ENCODE results near the gene ZNF785.
A peak's percentile ranks its signal among the peaks of the same experiment; 100 is the strongest.

ZNF785 gene

GRCh38 chr16:30581457-30581856 lies 4.0 kb downstream of the ZNF785 start:
- Histone ChIP-seq H3K9me3 (ENCODE audit: control insufficient read depth, low read length) (no peaks in the 10 kb centered on the region), H3K4me2 (ENCODE audit: low read length) (no peak overlapping the region), H3K27me3 (ENCODE audit: control insufficient read depth, insufficient read depth, low read length) (no peaks in the 10 kb centered on the region), H3K4me3 (ENCODE audit: low read depth, low read length) (no peak overlapping the region), H3K4me1 (peaks cover 2% of the 10 kb centered on the region), H3K9ac (no peak overlapping the region), H3K27ac (no peak overlapping the region), H3K36me3 (ENCODE audit: control insufficient read depth, insufficient read depth, low read length) (no peaks in the 10 kb centered on the region), H3K79me2 (peaks cover 11% of the 10 kb centered on the region), H2AFZ (no peak overlapping the region)
- TF ChIP-seq CTCF (IDR thresholded peaks at IDR 0.05) = no peak

GRCh38 chr16:30574678-30575077 lies 10.8 kb downstream of the ZNF785 start:
- TF ChIP-seq CTCF (IDR thresholded peaks at IDR 0.05) = no peak
- H3K9me3 ChIP-seq (ENCODE audit: control insufficient read depth, low read length) = no peaks in the 10 kb centered on the region
- no peak overlapping the region for H3K27ac ChIP-seq
- no peak overlapping the region for H3K4me3 ChIP-seq (ENCODE audit: low read depth, low read length)
- no peak overlapping the region for H3K4me2 ChIP-seq (ENCODE audit: low read length)
- no peaks in the 10 kb centered on the region for H3K36me3 ChIP-seq (ENCODE audit: control insufficient read depth, insufficient read depth, low read length)
- no peaks in the 10 kb centered on the region for H3K79me2 ChIP-seq
- H2AFZ ChIP-seq = no peak overlapping the region
- H3K27me3 ChIP-seq (ENCODE audit: control insufficient read depth, insufficient read depth, low read length) = no peaks in the 10 kb centered on the region
- peaks cover 12% of the 10 kb centered on the region for H3K4me1 ChIP-seq
- H3K9ac ChIP-seq = no peak overlapping the region

GRCh38 chr16:30571445-30572322 lies 13.8 kb downstream of the ZNF785 start, which contains the start of gene ZNF688:
ZNF688 (minus strand) TSS chr16:30571714; CDS start chr16:30571629, 85 bp downstream.
- H3K9me3 ChIP-seq (ENCODE audit: control insufficient read depth, low read length) = no peaks in the 10 kb centered on the region
- peak within 1 kb of the TSS; percentile 100 for H2AFZ ChIP-seq
- H3K36me3 ChIP-seq (ENCODE audit: control insufficient read depth, insufficient read depth, low read length) = no peaks in the 10 kb centered on the region
- no peaks in the 10 kb centered on the region for H3K79me2 ChIP-seq
- peaks cover 12% of the 10 kb centered on the region for H3K4me1 ChIP-seq
- peak within 1 kb of the TSS; percentile 81 for H3K4me3 ChIP-seq (ENCODE audit: low read depth, low read length)
- H3K9ac ChIP-seq = peak within 1 kb of the TSS; percentile 99
- no peak for TF ChIP-seq CTCF (IDR thresholded peaks at IDR 0.05)
- H3K27ac ChIP-seq = peak within 1 kb of the TSS; percentile 99
- H3K27me3 ChIP-seq (ENCODE audit: control insufficient read depth, insufficient read depth, low read length) = no peaks in the 10 kb centered on the region
- H3K4me2 ChIP-seq (ENCODE audit: low read length) = peak within 1 kb of the TSS; percentile 99

GRCh38 chr16:30570636-30571444 lies 14.7 kb downstream of the ZNF785 start:
- H3K9ac ChIP-seq = peak overlapping the region; percentile 99
- H3K79me2 ChIP-seq = no peaks in the 10 kb centered on the region
- H2AFZ ChIP-seq = peak overlapping the region; percentile 100
- no peaks in the 10 kb centered on the region for H3K27me3 ChIP-seq (ENCODE audit: control insufficient read depth, insufficient read depth, low read length)
- TF ChIP-seq CTCF (IDR thresholded peaks at IDR 0.05) = no peak
- H3K4me1 ChIP-seq = peaks cover 12% of the 10 kb centered on the region
- H3K4me3 ChIP-seq (ENCODE audit: low read depth, low read length) = peak overlapping the region; percentile 81
- no peaks in the 10 kb centered on the region for H3K36me3 ChIP-seq (ENCODE audit: control insufficient read depth, insufficient read depth, low read length)
- H3K9me3 ChIP-seq (ENCODE audit: control insufficient read depth, low read length) = no peaks in the 10 kb centered on the region
- peak overlapping the region; percentile 99 for H3K4me2 ChIP-seq (ENCODE audit: low read length)
- peak overlapping the region; percentile 99 for H3K27ac ChIP-seq

All from parathyroid adenoma (tissue), 2 donors.